Neural crest cell (in vitro differentiated cells): ENCODE data around the gene ARHGEF25. TPM values are rescaled to one million over a fixed set of nuclear protein-coding genes. Genes with fewer than 3 reads are reported as not detected.

ENCODE experiments used
- DNase-seq: peaks from one replicate; pipeline ENCODE4 v3.0.0; 2021; ENCODE audit warnings: low read depth, mixed read lengths, low spot score
- H3K27ac Mint-ChIP-seq: one replicate; pipeline ENCODE4 v1.8.0; 2021; ENCODE audit warnings: mild to moderate bottlenecking, mixed read lengths; ENCODE audit not compliant: unreplicated experiment
- H3K27me3 Mint-ChIP-seq: 2 replicates; pipeline ENCODE4 v1.8.0; 2021; ENCODE audit warnings: low read depth, mild to moderate bottlenecking, mixed read lengths
- H3K36me3 Mint-ChIP-seq: 2 replicates; pipeline ENCODE4 v1.8.0; 2021; ENCODE audit warnings: low read depth, mild to moderate bottlenecking, mixed read lengths
- H3K4me1 Mint-ChIP-seq: 2 replicates; pipeline ENCODE4 v1.8.0; 2021; ENCODE audit warnings: mixed read lengths
- H3K4me3 Mint-ChIP-seq: one replicate; pipeline ENCODE4 v1.8.0; 2021; ENCODE audit warnings: mild to moderate bottlenecking, mixed read lengths
- H3K9me3 Mint-ChIP-seq: 2 replicates; pipeline ENCODE4 v1.8.0; 2021; ENCODE audit warnings: mixed read lengths
- CTCF ChIP-seq: fragments of 200-600 bp; sonication (generic); conservative IDR thresholded peaks from 2 replicates; pipeline ENCODE4 v1.5.0; 2021; ENCODE audit warnings: antibody characterized with exemption, mild to moderate bottlenecking
- total RNA-seq: library from RNA; stranded (reverse); gene quantifications from 2 replicates; pipeline ENCODE4 v1.2.1, GENCODE V29; 2021

ARHGEF25 gene
- total RNA-seq, 1 donor from 2014 or later, result 43.8 TPM

GRCh38 chr12:57622293-57623245 lies 11.3 kb downstream of the ARHGEF25 start:
- Mint-ChIP-seq H3K27ac (no peak overlapping the region), H3K4me3 (peak overlapping the region; percentile 86), H3K27me3 (peaks cover 77% of the 10 kb centered on the region), H3K9me3 (no peaks in the 10 kb centered on the region), H3K36me3 (peaks cover 20% of the 10 kb centered on the region), H3K4me1 (peaks cover 20% of the 10 kb centered on the region)
- TF ChIP-seq CTCF, result no peak
- DNase-seq, result no peak

GRCh38 chr12:57623385-57623784 lies 12.2 kb downstream of the ARHGEF25 start:
- Mint-ChIP-seq H3K27ac (no peak overlapping the region), H3K9me3 (no peaks in the 10 kb centered on the region), H3K36me3 (peaks cover 13% of the 10 kb centered on the region), H3K4me3 (no peak overlapping the region), H3K27me3 (peaks cover 75% of the 10 kb centered on the region), H3K4me1 (peaks cover 20% of the 10 kb centered on the region)
- DNase-seq, result no peak
- TF ChIP-seq CTCF, result no peak

GRCh38 chr12:57623811-57624390 lies 12.7 kb downstream of the ARHGEF25 start:
- no peak for DNase-seq
- Mint-ChIP-seq H3K4me1 (peaks cover 20% of the 10 kb centered on the region), H3K27me3 (peaks cover 73% of the 10 kb centered on the region), H3K36me3 (peaks cover 11% of the 10 kb centered on the region), H3K27ac (no peak overlapping the region), H3K9me3 (no peaks in the 10 kb centered on the region), H3K4me3 (peak overlapping the region; percentile 44)
- TF ChIP-seq CTCF, result no peak

GRCh38 chr12:57624441-57625220 lies 13.4 kb downstream of the ARHGEF25 start:
- H3K27me3 Mint-ChIP-seq, result peaks cover 66% of the 10 kb centered on the region
- H3K9me3 Mint-ChIP-seq, result no peaks in the 10 kb centered on the region
- peaks cover 20% of the 10 kb centered on the region for H3K4me1 Mint-ChIP-seq
- no peak for DNase-seq
- TF ChIP-seq CTCF, result no peak
- H3K4me3 Mint-ChIP-seq, result peak overlapping the region; percentile 44
- H3K36me3 Mint-ChIP-seq, result peaks cover 7% of the 10 kb centered on the region
- no peak overlapping the region for H3K27ac Mint-ChIP-seq

GRCh38 chr12:57625261-57626032 lies 14.2 kb downstream of the ARHGEF25 start:
- H3K9me3 Mint-ChIP-seq, result no peaks in the 10 kb centered on the region
- H3K4me3 Mint-ChIP-seq, result no peak overlapping the region
- no peak for DNase-seq
- peaks cover 7% of the 10 kb centered on the region for H3K36me3 Mint-ChIP-seq
- H3K27me3 Mint-ChIP-seq, result peaks cover 64% of the 10 kb centered on the region
- no peak for TF ChIP-seq CTCF
- H3K4me1 Mint-ChIP-seq, result peaks cover 24% of the 10 kb centered on the region
- no peak overlapping the region for H3K27ac Mint-ChIP-seq
